Keratinocyte (primary cell): ENCODE results near the gene PCDHGC3. TPM values are rescaled to one million over a fixed set of nuclear protein-coding genes. Genes with fewer than 3 reads are reported as not detected.

Experiments used
- DNase-seq: peaks from one replicate; pipeline ENCODE4 v3.0.0-alpha.2; 2011; ENCODE audit warnings: low read depth, missing footprints, low spot score
- FAIRE-seq: peaks from 2 replicates; lab custom pipeline; 2011; peaks lifted over from hg19 to GRCh38; lab: Jason Lieb, UNC
- H2AFZ ChIP-seq: 2 replicates; pipeline ENCODE4 v1.6.0; 2012; ENCODE audit warnings: low read length, control low read depth, inconsistent platforms; ENCODE audit not compliant: control insufficient read depth
- H3K27ac ChIP-seq: 2 replicates; pipeline ENCODE4 v1.5.1; 2011; ENCODE audit warnings: low read length; ENCODE audit not compliant: control insufficient read depth, insufficient read depth
- H3K27me3 ChIP-seq: 3 replicates; pipeline ENCODE4 v1.6.0; 2011; ENCODE audit warnings: low read length; ENCODE audit not compliant: control insufficient read depth, insufficient read depth; ENCODE audit errors: extremely low read depth
- H3K36me3 ChIP-seq, 2 experiments: 2 replicates in 1 of 2; 3 replicates in 1 of 2; pipeline ENCODE4 v1.5.1; 2011; ENCODE audit warnings: low read length in 2 of 2, mild to moderate bottlenecking in 1 of 2; ENCODE audit not compliant: control insufficient read depth in 2 of 2, insufficient read depth in 2 of 2; ENCODE audit errors: extremely low read depth in 1 of 2
- H3K4me1 ChIP-seq: 3 replicates; pipeline ENCODE4 v1.5.1; 2011; ENCODE audit warnings: low read length; ENCODE audit not compliant: control insufficient read depth, insufficient read depth; ENCODE audit errors: extremely low read depth
- H3K4me2 ChIP-seq: 3 replicates; pipeline ENCODE4 v1.6.0; 2011; ENCODE audit warnings: low read depth, low read length; ENCODE audit not compliant: control insufficient read depth, insufficient read depth; ENCODE audit errors: extremely low read depth
- H3K4me3 ChIP-seq, 3 experiments: fragments of 200-600 bp in 1 of 3; sonication (generic) in 1 of 3; 2 replicates in 2 of 3; 3 replicates in 1 of 3; pipeline ENCODE4 v1.5.1; 2011 to 2016; ENCODE audit warnings: low read length in 3 of 3, mild to moderate bottlenecking in 3 of 3, control low read depth in 2 of 3, inconsistent platforms in 1 of 3, low read depth in 1 of 3, mixed read lengths in 1 of 3, mixed run types in 1 of 3, moderate library complexity in 1 of 3; ENCODE audit not compliant: control insufficient read depth in 2 of 3, insufficient read depth in 2 of 3; ENCODE audit errors: extremely low read depth in 1 of 3
- H3K79me2 ChIP-seq: 2 replicates; pipeline ENCODE4 v1.6.0; 2012; ENCODE audit warnings: low read length; ENCODE audit not compliant: control insufficient read depth, insufficient read depth
- H3K9ac ChIP-seq: 3 replicates; pipeline ENCODE4 v1.6.0; 2011; ENCODE audit warnings: low read length; ENCODE audit not compliant: control insufficient read depth, insufficient read depth; ENCODE audit errors: extremely low read depth
- H3K9me1 ChIP-seq: 3 replicates; pipeline ENCODE4 v1.6.0; 2011; ENCODE audit warnings: low read length; ENCODE audit not compliant: control insufficient read depth, insufficient read depth; ENCODE audit errors: extremely low read depth
- H3K9me3 ChIP-seq: 2 replicates; pipeline ENCODE4 v1.5.1; 2012; ENCODE audit warnings: low read depth, low read length; ENCODE audit not compliant: control insufficient read depth
- H4K20me1 ChIP-seq: 3 replicates; pipeline ENCODE4 v1.6.0; 2011; ENCODE audit warnings: low read length; ENCODE audit not compliant: control insufficient read depth, insufficient read depth; ENCODE audit errors: extremely low read depth
- EZH2 ChIP-seq: IDR thresholded peaks from one replicate; pipeline ENCODE4 v1.6.1; 2012; ENCODE audit warnings: inconsistent platforms, mild to moderate bottlenecking, low read length, moderate library complexity
- dilution Hi-C: fragments of 300-500 bp; cut with MboI; formaldehyde crosslinking; loops from one replicate; pipeline ENCODE4 v1.7.0; 2020; ENCODE audit warnings: low sequenced_read_pairs; ENCODE audit not compliant: extremely low pct_ligation_motif_present
- polyA plus RNA-seq, 5 experiments: library from polyadenylated mRNA; depleted of rRNA in 3 of 5; stranded (reverse) in 3 of 5; stranded (forward) in 1 of 5; unstranded in 1 of 5; fragments of >200 nt; gene quantifications; 1 replicate in 1 of 5; 2 replicates in 3 of 5; 3 replicates in 1 of 5; pipeline versions ENCODE4 v1.2.1 to v1.2.3, GENCODE V29; 2011 to 2012; ENCODE audit warnings: missing spikeins in 2 of 5, low read depth in 1 of 5, low replicate concordance in 1 of 5
- TF ChIP-seq, protein P1 (sequence below), 3 experiments: IDR thresholded peaks in 1 of 3; conservative IDR thresholded peaks in 1 of 3; optimal IDR thresholded peaks in 1 of 3; 2 replicates in 2 of 3; 3 replicates in 1 of 3; pipeline versions ENCODE3 to v1.5.1; 2011; ENCODE audit warnings: low read length in 3 of 3, mild to moderate bottlenecking in 3 of 3, moderate library complexity in 2 of 3, control low read depth in 1 of 3, inconsistent platforms in 1 of 3; ENCODE audit not compliant: insufficient read depth in 2 of 3; ENCODE audit errors: extremely low read depth in 1 of 3

PCDHGC3 gene
- polyA plus RNA-seq, 1 donor (not counting 4 experiments of a cell fraction or from before 2014, with no cell fraction given): 15.2 TPM

DNA sequence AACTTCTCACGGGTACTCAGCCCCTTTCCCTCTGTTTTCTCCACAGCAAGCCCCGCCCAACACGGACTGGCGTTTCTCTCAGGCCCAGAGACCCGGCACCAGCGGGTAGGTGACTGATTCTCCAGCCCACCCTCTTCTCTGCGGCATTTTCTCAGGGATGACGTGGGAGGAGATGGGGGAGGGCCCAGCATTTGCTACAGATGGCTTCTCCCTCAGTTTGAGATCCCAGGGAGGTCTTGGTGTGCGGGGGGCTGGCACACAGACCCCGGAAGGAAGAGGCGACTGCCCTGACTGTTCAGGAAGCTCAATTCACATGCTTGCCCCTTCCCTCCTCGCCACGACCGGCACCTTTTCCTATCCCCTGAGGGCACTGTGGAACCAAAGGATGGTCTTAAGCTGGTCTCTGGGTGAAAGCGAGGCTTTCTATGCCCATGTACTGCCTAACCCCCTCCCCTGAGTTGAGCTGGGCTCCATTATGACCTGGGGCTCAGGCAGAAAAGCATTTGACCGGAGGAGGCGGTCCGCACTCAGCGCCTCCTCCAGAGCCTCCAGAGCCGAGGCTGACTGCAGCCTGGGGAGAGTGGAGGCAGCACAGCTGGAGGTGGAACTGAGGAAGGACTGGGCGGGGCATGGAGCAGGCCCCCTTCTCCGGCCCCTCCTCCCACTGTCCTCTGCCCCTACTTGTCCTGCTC, 19.1 kb downstream of the PCDHGC3 start:
- no peaks in the 10 kb centered on the region for H4K20me1 ChIP-seq
- no peak overlapping the region for H2AFZ ChIP-seq
- TF ChIP-seq, protein P1, sequence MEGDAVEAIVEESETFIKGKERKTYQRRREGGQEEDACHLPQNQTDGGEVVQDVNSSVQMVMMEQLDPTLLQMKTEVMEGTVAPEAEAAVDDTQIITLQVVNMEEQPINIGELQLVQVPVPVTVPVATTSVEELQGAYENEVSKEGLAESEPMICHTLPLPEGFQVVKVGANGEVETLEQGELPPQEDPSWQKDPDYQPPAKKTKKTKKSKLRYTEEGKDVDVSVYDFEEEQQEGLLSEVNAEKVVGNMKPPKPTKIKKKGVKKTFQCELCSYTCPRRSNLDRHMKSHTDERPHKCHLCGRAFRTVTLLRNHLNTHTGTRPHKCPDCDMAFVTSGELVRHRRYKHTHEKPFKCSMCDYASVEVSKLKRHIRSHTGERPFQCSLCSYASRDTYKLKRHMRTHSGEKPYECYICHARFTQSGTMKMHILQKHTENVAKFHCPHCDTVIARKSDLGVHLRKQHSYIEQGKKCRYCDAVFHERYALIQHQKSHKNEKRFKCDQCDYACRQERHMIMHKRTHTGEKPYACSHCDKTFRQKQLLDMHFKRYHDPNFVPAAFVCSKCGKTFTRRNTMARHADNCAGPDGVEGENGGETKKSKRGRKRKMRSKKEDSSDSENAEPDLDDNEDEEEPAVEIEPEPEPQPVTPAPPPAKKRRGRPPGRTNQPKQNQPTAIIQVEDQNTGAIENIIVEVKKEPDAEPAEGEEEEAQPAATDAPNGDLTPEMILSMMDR (optimal IDR thresholded peaks at IDR 0.05 in 1 of 3, IDR thresholded peaks at IDR 0.05 in 1 of 3, conservative IDR thresholded peaks at IDR 0.05 in 1 of 3; ENCODE audit: extremely low read depth in 1 of 3, insufficient read depth in 2 of 3, low read length in 3 of 3): no peak
- no peak for TF ChIP-seq EZH2
- H3K79me2 ChIP-seq: no peaks in the 10 kb centered on the region
- H3K9me3 ChIP-seq: no peaks in the 10 kb centered on the region
- H3K4me1 ChIP-seq: no peaks in the 10 kb centered on the region
- H3K9me1 ChIP-seq: no peaks in the 10 kb centered on the region
- dilution Hi-C loops: no loop called here
- no peak for FAIRE-seq
- no peak overlapping the region for H3K9ac ChIP-seq
- H3K4me3 ChIP-seq: no peak overlapping the region
- no peaks in the 10 kb centered on the region for H3K27me3 ChIP-seq
- no peak overlapping the region for H3K27ac ChIP-seq
- no peak overlapping the region for H3K4me2 ChIP-seq
- no peak for DNase-seq
- H3K36me3 ChIP-seq: peaks cover 0 to 5% of the 10 kb centered on the region in 2 experiments

DNA sequence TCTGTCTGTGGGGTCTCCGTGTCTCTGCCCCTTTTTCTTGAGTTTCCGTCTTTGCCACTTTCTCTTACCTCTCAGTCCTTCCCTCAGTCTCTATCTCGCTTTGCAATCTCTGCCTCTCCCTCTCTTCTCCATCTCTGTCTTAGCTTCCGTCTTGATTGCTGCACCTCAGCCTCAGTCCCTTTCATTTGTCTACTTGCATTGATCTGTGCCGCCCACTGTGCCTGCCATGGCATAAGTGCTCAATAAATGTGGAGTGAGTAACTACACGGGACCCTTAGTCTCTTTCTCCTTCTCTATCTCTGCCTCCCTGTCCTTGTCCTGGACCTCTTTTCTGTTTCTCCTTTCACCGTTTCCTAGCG, 19.7 kb downstream of the PCDHGC3 start:
- H3K79me2 ChIP-seq: no peaks in the 10 kb centered on the region
- TF ChIP-seq, protein P1 (optimal IDR thresholded peaks at IDR 0.05 in 1 of 3, IDR thresholded peaks at IDR 0.05 in 1 of 3, conservative IDR thresholded peaks at IDR 0.05 in 1 of 3; ENCODE audit: extremely low read depth in 1 of 3, insufficient read depth in 2 of 3, low read length in 3 of 3): no peak
- TF ChIP-seq EZH2: no peak
- H3K4me1 ChIP-seq: no peaks in the 10 kb centered on the region
- H3K9ac ChIP-seq: no peak overlapping the region
- no peak overlapping the region for H2AFZ ChIP-seq
- H3K27ac ChIP-seq: no peak overlapping the region
- no peak overlapping the region for H3K4me3 ChIP-seq
- no peaks in the 10 kb centered on the region for H3K9me3 ChIP-seq
- dilution Hi-C loops: no loop called here
- H3K27me3 ChIP-seq: no peaks in the 10 kb centered on the region
- no peak overlapping the region for H3K4me2 ChIP-seq
- H3K36me3 ChIP-seq: peaks cover 0 to 5% of the 10 kb centered on the region in 2 experiments
- FAIRE-seq (no peak), DNase-seq (no peak)
- no peaks in the 10 kb centered on the region for H4K20me1 ChIP-seq
- no peaks in the 10 kb centered on the region for H3K9me1 ChIP-seq
